HG03521 (cell line): ENCODE results near the gene STYX.

ENCODE experiments used
- ATAC-seq: cut with Tn5 transposase; IDR thresholded peaks from one replicate; pipeline ENCODE4 v1.9.1; 2021; ENCODE audit warnings: mild to moderate bottlenecking, moderate library complexity; ENCODE audit not compliant: unreplicated experiment

The STYX gene, protein sequence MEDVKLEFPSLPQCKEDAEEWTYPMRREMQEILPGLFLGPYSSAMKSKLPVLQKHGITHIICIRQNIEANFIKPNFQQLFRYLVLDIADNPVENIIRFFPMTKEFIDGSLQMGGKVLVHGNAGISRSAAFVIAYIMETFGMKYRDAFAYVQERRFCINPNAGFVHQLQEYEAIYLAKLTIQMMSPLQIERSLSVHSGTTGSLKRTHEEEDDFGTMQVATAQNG

DNA sequence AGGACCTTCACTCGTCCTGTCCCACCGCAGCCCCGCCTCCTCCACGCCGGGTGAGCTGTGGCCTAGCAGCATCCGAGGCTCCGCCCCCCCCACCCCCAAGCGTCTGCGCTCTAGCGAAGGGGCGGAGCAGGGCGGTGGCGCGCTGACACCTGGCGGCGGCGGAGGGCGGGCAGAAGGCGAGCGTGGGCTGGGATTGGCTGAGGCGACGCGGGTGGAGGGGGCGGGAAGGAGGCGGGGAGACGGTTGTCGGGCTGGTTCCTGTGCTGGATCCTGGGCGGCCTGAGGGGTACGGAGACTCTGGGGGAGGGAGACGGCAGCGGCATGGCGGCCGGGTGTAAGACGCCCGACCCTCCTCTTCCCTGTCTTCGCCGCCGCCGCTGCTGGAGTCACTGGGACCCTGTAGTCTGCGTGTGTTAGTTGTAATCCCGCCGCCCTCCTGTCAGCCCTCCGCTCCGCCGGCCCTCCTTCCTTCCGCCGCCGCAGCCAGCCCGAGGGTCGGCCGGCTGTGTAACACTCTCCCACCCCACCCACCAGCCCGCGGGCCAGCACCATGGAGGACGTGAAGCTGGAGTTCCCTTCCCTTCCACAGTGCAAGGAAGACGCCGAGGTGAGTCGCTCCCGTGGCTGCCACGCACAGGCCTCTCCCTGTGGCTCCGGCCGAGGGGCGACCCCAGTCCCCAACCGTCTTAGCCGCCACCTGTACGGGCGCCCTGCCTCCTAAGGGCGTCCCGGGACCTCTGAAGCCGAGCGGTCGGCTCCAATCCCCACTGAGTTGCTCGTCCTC is at the start of gene STYX:
Gene STYX (plus strand): TSS at position 242 of the 784 bp plus-strand sequence. CDS start 309 bp downstream, at position 551.
- peak; percentile 94 for ATAC-seq

DNA sequence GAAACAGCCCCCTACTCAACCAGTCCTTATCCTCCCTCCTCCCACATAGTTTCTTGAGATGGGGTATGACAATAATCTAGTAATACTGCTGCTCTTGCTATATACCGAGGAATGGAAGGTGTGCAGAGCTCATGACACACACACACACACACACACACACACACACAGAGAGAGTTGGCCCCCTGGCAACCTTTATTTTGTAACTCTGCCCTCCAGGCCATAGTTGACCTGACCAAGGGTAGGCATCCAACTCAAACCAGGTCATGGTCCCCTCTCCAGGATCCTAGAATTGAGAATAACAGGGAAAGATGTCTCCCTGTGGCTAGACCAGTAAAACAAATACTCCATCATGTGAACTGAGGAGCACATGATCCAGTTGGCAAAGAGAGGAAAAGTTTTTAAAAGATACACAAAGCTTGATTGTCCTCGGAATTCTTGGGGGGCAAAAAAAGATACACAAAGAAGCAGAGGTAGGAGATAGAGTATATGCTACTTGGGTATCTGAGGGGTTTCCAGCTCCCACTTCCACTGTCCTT is 45.9 kb upstream of the STYX start:
- ATAC-seq, result no peak

DNA sequence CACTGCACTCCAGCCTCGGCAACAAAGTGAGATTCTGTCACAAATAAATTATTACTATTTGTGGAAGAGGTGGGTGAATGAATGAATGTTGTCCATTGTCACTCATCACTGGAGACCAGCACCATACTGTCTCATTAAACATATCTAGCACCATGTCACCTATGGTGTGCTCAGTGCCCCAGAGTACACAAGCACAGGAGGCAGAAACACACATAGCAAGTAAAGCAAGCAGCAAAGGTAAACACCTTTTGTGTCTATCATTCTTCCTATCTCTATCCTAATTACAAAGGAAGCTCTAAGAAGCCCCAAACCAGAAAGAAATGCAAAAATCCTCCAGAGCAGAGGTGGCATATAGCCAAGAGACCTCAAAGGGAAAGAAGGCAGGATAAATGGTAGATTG is 43.8 kb upstream of the STYX start:
- no peak for ATAC-seq

DNA sequence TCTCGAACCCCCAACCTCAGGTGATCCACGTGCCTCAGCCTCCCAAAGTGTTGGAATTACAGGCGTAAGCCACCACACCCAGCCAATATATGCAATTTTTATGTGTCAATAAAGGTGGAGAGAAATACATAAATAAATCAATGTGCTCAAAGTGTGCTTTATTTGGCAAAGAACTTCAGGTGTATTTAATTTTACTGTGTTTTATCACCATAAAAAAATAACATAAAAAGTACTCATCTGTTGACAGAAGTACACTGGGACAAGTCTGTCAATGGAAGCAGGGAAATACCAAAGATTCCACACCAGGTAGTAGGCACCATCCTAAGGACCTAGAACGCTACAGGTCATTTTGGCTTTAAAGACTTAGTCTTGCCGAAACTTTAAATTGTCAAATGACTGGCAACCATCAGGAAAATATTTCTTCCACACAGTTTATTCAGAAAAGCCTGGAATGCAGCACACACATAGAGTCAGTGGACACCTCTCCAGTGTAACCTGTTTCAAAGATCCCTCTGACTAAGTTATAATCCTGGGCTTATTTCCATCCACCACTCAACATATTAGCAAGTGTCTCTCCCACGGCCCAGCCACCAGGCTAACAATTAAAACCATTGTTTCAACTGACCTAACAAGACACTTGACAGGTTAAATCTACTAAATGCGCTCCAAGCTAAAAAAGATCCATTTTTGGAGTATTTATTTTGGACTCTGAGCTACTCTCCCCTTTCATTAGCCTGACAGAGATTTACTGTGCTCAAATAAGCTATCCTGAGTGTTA is 38.8 kb upstream of the STYX start:
- no peak for ATAC-seq

DNA sequence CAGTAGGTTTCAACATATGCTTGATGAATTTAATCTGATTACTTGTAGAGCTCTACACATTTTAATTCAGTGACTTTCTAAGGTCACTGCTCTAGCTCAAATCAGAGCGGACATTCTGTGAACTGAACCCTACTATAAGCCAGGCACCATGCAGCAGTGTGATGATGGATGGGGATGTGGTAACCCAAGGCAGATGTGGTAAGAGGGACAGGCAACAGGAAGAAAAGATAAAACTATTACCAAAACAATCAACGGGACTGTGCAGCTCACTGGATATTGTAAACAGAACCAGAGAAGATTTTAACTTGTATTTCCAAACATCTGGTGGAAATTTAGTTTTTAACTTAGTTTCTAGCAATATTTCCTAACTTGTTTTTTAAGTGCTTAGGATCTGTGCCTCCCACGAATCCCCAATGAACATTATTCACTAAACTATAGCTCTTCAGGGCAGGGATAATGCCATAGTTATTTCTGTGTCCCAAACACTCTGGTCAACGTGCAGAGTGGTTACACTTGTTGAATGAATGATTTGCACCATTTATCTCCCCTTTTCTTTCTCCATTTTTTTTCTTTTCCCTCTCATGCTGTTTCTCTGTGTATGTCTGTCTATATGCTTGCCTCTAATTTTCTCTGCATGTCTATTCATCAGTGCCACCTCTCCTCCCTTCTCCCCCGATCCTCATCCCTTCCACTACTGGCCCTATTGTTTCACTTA is 37.6 kb upstream of the STYX start:
- no peak for ATAC-seq

DNA sequence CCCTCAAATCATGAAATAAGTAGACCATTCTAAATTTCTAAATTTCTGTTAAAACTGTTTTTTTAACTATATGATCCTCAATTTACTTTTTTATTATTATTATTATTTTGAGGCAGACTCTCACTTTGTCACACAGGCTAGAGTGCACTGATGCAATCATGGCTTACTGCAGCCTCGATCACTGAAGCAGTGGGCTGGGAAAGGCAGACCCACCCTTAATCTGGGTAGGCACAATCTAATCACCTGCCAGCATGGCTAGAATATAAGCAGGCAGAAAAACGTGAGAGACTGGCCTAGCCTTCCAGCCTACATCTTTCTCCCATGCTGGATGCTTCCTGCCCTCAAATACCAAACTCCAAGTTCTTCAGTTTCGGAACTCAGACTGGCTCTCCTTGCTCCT is 36.9 kb upstream of the STYX start:
- no peak for ATAC-seq

DNA sequence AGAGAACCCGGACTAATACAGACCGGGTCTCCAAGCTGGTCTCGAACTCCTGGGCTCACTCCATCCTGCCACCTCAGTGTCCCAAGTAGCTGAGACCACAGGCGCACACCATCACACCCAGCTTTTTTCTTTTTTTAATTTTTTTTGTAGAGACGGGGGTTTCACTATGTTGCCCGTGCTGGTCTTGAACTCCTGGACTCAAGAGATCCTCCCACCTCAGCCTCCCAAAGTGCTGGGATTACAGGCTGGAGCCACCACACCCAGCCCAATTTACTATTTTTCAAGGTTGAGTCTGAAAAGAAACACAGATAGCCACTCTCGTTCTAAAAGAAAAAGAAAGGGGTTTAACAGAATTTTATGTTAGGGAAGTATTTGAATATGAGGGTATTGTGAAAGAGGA is 36.4 kb upstream of the STYX start:
- no peak for ATAC-seq

DNA sequence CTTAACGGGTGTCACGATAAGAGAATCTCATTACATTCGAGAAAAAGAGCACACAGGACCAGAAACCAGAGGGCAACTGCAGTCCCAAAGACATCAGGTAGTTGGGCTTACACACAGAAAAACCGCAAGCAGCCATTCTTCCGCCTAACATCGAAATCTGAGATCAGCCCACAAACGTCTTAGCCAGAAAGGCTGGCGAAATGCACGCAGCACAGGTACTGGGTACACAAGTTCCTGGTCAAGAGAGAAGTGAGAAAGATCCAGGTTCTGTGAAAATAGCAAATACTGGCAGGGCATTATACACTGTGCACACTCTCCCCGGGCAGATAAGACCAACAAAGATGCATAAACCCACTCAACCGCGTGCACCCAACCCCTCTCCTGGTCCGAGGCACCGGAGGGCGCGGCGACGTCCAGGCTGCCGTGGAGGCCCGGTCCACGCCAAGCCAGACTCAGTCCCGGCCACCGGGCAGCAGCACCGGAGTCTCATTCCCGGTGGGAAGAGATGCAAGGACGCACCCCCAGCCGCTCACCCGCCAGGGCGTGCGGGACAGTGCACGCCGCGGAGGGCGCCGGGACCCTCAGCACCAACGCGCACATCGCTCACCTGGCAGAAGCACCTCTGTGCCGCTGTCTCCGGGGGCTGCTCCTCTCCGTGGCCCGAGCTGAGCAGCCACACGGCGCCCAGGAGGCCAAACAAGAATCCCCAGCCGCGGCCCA is 35.0 kb upstream of the STYX start:
- peak; percentile 46 for ATAC-seq

DNA sequence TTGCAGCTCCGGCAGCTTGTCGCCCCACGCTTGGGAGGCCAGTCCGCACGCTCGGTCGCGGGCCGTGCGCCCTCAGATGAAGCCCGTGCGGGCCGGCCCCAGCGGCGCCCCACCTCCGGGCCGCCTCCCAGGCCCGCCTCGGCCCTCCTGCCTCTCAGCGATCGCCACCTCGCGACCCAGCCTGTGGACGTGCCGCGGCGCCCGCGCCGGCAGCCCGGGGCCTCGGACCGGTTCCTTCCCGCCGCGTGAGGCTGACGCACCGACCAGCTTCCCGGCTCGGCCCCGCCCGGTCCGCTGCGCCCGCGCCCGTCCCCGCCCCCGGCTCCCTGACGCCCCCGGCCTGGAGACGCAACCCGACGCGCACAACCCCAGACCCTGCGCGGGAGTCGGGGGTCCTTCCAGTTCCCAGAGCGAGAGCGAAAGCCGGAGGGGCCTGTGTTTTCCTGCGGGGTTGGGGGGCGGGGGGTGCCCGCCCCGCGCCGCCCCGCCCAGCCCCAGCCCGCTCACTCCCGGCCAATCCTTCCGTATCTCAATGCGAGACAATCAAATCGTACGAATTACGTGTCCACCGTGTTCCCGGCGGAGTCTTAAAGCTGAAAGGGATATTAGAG is 34.4 kb upstream of the STYX start, which contains the start of gene ERO1A:
Gene ERO1A (minus strand): TSS at position 78 of the 611 bp plus-strand sequence. CDS start 77 bp downstream, at position 1.
- peak; percentile 65 for ATAC-seq

DNA sequence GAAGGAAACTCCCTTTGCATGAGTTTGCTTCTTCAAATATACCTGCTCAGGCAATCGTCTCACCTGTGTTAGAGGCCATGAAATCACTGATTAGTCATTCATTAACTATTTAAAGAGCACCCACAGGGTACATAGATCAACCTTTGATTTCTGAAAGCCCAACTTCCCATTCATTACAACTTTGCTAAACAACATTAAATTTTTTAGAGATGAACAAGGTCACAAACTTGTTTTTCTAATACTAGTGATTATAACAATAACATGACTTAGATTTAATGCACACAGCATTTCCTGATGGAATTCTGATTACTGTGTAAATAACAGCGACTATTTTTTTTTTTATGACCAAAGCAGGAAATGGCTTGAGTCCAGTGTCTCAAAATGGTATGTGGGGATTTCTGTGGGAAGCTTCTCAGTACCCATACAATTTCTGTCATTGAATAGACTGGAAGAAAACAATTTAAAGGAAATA is 29.2 kb upstream of the STYX start:
- ATAC-seq, result no peak

DNA sequence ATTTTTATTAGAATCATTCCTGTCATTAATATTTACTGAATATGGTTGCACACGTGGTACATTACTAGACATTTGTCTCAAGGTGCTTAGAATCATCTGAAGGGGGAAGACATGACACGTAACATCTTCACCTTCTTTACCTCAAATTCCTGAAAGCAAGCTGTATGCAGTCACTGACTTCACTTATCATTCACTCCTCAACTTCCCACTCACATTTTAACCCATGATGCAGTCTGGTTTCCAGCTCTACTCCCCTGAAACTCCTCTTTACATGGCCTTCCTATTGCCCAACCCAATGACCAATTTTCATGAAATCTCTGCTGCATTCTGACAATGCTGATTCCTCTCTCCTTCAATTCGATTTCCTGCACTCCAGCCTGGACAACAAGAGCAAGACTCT is 28.7 kb upstream of the STYX start:
- ATAC-seq, result no peak

DNA sequence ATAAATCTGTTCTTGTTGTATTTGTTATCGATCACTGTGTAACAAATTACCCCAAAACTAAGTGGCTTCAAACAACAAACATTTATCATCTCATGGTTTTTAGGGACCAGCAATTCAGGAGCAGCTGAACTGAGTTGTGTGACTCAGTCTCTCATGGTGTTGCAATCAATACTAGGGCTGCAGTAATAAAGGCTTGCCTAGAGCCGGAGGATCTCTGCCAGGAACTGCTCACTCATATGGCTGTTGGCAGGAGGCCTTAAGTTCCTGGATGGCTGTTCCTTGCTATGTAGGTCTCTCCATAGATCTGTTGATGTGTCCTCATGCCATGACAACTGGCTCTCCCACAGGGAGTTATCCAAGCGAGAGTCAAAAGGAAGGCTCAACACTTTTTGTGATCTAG is 26.7 kb upstream of the STYX start:
- no peak for ATAC-seq

DNA sequence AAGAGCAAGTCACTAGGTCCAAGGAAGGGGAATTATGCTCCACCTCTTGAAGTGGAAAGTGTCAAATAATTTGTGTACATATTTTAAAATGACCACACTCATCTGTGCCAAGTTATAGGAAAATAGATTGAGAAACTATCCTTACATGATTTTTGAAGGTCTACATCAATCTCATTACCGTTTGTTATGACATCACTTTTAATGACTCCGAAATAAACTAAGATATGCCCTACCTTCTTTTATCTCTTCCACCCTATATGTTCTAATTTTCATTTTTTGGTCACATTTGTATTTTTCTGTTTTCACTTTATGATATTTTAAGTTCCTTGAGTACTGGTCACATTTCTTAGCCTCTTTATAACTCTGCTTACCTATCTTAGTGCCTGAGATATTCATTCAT is 26.3 kb upstream of the STYX start:
- no peak for ATAC-seq

DNA sequence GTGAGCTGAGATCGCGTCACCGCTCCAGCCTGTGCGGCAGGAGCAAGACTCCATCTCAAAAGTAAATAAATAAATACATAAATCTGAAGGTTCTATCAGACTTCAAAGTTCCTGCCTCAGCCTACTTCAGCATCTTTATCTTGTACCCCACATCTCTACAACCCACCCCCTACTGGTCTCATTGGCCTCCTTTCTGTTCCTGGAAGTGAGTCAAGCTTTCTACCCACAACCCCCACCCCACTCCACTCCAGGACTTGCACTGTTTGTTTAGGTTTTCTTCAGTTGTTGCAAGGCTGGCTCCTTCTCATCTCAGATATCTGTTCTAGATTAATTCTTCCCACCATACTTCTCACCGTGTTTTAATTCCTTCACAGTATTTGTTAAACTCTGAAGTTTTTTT is 23.7 kb upstream of the STYX start:
- ATAC-seq, result no peak

DNA sequence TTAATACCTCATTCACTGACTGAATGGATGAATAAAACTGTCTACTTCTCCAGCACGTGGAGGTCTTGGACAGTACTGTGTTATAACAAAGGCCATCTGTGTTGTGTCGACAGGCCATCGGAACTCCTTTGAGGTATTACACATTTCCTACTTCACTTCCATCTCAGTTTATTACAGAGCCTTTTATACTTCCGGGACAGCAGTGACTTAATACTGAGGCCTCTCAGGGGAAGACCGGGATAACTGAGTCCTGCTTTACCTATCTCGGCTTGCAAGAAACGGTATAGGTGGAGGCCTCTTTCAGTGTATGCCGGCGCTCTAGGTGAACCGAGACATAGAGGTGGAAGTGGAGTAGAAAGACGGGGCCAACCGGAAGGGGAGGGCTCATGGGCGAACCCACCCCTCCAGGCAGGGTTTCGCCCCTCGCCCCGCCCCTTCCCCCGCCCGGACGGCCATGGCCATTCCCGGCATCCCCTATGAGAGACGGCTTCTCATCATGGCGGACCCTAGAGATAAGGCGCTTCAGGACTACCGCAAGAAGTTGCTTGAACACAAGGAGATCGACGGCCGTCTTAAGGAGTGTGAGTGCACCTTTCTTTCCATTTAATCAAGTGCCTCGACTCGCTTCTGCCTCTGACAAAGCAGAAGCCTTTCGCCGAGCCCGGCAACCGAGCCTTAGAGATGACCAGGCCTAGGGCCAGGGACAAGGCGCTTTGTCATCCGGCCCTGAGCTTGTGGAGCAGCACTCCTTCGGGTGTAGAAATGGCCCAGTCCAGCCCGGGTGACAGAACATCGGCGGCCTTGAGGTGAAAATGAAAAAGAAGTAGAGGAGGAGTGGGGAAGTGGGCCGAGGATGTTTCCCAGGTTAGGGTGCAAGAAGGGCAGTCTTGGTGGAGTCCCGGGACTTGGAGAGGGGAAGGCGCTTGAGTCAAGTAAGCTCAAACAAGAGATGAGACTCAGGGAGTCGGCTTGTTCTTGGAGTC is 23.0 kb upstream of the STYX start, which contains the start of gene PSMC6:
Gene PSMC6 (plus strand): TSS at position 477 of the 983 bp plus-strand sequence. CDS start 20 bp downstream, at position 497.
- peak; percentile 98 for ATAC-seq

DNA sequence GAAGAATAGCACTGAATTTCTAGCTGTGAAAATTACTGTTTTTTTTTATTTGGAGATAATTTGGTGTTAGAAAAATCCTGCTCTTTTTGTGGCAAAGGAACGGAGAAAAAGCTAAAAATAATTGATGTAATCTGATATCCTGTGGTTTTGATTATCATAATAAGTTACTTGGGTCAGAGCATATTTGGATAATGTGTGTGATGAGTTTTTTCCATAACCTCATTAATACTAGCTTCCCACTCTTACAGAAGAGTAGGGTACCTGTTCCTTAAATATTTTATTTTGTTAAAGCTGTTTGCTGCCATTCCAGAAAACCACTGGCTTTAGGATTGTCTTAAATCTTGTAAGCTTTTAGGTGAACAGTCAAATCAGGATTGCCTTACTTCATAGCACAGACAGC is 18.3 kb upstream of the STYX start:
- ATAC-seq, result no peak

DNA sequence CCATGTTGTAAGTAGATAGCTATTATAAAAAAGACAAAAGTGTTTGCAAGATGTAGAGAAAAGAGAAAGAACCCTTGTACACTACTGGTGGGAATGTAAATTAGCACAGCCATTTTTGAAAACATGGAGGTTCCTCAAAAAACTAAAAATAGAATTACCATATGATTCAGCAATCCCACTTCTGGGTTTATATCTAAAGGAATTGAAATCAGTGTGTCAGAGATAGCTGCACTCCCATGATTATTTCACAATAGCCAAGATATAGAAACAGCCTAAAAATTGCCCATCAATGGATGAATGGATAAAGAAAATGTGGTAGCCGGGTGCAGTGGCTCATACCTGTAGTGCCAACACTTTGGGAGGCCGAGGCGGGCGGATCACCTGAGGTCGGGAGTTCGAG is 13.8 kb upstream of the STYX start:
- ATAC-seq, result no peak
